ENCODE results near the gene SNRNP200.

- TF ChIP-seq REST (IDR thresholded peaks at IDR 0.05; ENCODE audit: insufficient replicate concordance, low read depth) (no peak), CTCF (IDR thresholded peaks at IDR 0.05; ENCODE audit: insufficient read depth, low read length) (peak; percentile 28)
These were observed 40.5 kb downstream of the SNRNP200 start for GRCh38 chr2:96264656-96265348.

All from HL-60 (cell line).